GM08714 (cell line): ENCODE data around the gene LGALS1.

Experiments used
- H3K4me3 ChIP-seq: fragments of 200-500 bp; sonication (Bioruptor generic); 2 replicates; pipeline ENCODE4 v1.5.1; 2014; ENCODE audit warnings: mild to moderate bottlenecking, low read length, inconsistent platforms
- ZNF274 ChIP-seq: IDR thresholded peaks from 2 replicates; pipeline ENCODE4 v1.6.1; 2012; ENCODE audit warnings: mild to moderate bottlenecking, low read depth, low read length

LGALS1 gene

DNA sequence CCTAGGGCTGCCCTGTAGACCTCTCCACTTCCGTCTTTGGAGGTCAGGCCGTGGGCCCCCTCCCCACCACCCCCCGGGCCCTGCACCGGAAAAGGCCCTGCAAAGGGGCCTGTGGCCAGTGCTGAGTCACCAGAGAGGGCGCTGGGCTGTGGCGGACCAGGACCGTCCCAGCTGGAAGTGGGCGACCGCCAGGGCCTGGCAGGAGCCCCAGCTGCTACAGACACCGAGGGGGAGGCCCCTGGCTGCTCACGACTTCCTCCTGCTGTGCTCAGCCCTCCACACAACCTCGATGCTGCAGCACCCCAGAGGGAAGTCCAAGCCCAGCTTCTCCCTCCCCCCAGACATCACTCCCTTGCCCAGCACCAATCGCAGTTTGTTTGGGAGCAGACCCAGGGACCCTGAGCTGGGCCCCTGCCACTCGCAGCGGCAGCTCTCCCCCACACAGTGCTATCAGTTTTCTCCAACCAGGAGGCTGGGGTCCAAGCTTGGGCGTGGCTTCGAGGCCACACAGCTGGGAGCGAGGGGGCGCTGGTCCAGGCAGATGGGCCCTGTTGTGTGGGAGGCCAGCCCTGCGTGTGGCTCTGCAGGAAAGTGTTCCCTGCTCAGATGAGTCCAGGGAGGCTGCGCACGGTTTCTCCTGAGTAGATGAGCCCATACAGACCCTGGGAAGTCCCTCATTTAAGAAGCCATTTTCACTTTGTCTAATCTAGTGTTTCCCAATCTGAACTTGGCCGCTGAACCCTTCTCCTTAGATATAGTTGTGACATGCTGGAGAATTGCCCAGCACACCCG, 41.6 kb upstream of the LGALS1 start:
- no peak for TF ChIP-seq ZNF274
- H3K4me3 ChIP-seq, result no peak overlapping the region; the same call in 1 of the 2 replicates

DNA sequence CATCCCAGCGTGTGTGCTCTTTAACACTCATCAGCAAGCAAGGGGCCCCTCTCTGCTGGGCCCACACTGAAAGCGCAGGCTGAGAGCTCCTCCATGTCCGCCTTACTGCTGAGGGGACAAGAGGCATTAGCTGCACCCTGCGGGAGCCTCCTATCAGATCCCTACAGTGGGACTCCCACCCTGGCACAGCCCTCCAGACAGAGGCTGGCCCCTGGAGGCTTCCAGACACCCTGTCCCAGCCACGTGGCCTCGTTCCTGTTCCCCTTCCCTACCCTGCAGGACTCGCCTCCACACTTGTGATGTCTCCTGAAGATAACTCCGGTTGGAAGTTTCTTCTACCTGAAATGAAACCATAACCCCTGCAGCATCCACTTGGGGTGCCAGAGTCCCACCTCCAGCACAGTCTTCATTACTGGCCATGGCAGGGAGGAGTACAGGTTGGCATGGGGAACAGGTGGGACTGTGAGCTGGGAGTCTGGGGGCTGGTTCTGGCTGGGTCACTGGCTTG, 41.0 kb upstream of the LGALS1 start:
- no peak overlapping the region; the same call in 1 of the 2 replicates for H3K4me3 ChIP-seq
- TF ChIP-seq ZNF274, result no peak

DNA sequence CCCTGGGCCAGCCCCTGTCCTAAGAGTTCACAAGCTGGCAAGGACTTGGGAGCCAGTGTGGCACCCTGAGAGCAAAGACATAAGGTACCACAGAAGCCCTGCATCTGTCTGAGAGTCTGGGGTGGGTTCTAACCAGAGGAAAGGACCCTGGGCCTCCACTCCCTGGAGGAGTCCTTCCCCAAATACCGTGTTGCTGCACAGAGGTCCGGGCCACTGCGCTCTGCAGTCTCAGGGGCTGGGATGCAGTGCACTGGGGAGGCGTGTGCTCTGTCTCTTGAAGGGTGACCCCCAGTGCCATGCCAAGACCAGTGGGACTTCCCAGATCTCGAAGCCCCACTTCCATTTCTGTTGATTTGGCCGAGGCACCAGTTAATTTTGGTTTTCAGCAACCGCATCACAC, 40.3 kb upstream of the LGALS1 start:
- TF ChIP-seq ZNF274, result no peak
- no peak overlapping the region for H3K4me3 ChIP-seq

DNA sequence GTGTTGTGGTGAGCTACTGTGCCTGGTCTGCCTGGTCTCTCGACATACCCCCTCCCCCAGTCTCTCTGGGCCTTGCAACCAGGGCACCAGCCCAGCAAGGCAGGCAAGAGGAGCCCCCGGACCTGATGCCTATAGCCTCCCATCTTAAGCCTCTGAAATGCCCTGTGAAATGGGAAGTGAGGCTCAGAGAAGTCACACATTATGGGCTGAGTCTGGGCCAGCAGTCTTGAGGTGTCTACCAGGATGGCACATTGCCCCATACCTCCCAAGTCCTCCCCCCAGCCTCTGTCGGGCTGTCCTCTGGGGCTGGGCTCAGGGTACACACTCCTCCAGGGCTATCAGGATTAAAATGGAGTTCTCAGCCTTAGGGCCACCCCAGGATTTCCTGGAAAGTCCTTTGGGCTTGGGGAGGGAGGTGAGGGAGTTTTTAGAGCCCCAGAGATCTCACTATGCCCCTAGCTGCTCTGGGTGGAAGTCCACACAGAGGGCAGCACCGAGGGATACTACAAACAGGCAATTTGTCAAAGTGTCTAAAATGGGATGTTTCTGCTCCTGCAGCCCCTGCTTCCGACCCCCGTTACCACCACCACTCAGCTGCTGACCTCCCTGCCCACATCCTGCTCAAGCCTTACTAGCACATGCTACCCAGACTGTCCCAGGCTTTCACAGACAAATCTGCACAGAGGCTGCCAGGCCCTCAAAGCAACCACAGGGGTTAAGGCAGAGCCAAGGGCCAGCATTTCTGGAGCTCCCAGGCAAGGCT, 39.1 kb upstream of the LGALS1 start:
- no peak for TF ChIP-seq ZNF274
- H3K4me3 ChIP-seq, result no peak overlapping the region

DNA sequence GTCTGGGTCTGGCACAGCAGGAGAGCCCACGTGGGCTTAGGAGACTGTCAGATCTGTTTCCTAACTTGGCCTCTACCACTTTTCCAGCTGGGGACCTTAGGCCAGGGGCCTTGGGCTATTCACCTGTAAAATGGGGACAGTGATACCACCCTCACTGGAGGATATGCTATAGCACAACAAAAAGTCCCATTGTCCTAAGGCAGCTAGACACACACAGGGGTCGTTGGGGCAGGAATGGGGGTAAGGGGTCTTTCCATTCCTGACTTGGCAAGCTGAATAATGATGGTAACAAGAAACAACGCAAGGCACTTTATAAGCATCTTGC, 38.5 kb upstream of the LGALS1 start:
- TF ChIP-seq ZNF274, result no peak
- H3K4me3 ChIP-seq, result no peak overlapping the region

DNA sequence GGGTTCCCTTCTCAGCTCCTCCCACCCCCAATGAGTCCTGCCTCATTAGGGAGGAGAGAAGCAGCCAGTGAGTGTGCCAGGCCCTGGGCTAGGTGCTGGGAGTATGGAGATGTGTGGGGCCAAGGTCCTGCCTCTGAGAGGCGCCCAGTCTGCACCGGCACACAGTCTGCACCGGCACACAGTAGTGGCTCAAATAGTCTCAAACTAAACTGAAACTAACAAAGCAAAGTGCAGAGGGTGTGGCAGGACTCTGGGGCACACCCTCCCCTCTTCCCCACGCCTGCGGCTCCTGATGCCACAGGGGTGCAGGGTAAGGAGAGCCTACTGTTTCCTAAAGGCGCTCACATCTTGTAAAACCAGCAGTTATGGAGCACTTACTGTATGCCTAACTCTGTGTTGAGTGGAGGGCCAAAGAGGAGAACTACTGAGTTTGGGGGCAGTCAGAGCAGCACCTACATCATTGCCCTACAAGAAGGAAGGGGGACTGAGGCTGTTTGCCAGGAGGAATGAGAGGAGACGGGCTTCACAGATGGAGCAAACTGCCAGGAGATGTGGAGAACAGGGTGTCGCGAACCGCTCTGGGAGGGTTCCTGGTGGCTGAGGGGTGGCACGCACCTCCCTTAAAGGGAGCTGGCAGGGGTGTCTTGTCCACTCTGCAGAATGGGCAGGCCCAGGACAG, 36.9 kb upstream of the LGALS1 start:
- H3K4me3 ChIP-seq, result peak overlapping the region; percentile 78; the same call in 1 of the 2 replicates
- no peak for TF ChIP-seq ZNF274

DNA sequence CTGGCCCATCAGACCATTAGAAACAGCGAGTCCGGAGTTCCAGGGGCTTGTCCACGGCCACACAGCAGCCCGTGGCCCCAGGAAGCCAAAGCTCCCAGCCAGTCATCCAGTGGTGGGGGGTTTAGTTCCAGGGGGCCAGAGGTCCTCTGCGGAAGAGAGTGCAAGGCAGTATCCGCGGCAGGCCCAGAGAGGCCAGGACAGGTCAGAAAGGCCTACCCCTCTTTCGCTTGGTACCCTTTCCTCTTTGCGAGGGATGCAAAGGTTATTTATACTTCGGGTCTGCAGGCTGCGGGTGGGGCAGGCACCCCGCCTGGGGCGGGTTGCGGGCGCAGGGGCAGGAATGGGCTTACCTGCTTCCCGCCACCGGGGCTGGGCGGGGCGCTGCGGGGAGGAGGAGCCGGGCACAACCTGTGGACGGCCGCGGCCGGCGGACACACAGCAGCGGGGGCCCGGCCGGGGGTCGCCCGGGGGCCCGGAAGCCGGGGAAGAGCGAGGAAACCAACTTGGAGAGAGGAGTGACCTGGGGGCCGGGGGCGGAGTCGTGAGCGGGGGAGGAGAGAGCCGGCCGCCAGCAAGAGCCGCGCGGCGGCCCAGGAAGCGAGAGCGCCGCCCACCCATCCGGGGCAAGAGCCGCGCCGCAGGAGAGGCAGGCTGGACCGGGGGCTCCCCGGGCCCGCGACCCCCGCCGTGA, 36.2 kb upstream of the LGALS1 start, which contains the start of gene SH3BP1:
TSS of gene SH3BP1 (plus strand) at position 600 of the 691 bp plus-strand sequence. CDS start 119 bp downstream, outside the sequence.
- TF ChIP-seq ZNF274, result no peak

DNA sequence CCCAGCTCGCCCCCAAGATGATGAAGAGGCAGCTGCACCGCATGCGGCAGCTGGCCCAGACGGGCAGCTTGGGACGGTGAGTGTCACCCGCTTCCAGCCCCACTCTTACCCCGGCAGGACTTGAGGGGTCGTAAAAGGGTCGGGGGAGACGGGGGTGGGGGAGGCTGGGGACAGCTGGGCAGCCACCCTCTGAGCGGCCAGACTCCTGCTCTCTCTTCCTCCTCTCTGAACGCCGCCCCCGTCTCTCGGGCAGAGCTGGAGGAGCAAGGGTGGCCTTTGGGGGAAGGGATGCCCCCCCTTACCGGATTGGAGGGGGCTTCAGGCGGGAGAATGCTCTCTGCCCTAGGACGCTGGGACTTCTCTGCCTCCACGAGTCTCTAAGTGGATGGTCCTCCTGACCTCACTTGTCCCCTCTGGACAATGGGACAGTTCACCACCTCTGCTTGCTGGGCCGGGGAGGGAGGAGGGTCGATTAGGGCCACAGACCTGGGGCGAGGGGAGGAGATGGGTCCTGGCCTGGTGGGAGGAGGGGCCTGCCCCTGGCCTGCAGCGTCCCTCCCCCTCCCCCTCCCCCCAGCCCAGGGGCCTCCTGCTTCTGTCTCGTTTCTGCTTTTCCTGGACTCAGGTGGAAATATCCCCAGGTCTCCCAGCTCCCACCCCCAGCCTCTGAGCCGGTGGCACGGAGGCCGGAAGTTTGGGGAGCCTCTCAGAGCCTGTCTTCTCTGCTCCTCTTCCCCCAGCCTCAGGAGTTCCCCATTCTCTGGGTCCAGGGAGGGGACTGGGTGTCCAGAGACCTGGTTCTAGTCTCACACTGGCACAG, 35.5 kb upstream of the LGALS1 start:
- peak overlapping the region; percentile 78 for H3K4me3 ChIP-seq
- TF ChIP-seq ZNF274, result no peak

More for the DNA sequence above, 36.2 kb upstream of the LGALS1 start, which contains the start of gene SH3BP1:
- H3K4me3 ChIP-seq, result peak within 1 kb of the TSS; percentile 78

DNA sequence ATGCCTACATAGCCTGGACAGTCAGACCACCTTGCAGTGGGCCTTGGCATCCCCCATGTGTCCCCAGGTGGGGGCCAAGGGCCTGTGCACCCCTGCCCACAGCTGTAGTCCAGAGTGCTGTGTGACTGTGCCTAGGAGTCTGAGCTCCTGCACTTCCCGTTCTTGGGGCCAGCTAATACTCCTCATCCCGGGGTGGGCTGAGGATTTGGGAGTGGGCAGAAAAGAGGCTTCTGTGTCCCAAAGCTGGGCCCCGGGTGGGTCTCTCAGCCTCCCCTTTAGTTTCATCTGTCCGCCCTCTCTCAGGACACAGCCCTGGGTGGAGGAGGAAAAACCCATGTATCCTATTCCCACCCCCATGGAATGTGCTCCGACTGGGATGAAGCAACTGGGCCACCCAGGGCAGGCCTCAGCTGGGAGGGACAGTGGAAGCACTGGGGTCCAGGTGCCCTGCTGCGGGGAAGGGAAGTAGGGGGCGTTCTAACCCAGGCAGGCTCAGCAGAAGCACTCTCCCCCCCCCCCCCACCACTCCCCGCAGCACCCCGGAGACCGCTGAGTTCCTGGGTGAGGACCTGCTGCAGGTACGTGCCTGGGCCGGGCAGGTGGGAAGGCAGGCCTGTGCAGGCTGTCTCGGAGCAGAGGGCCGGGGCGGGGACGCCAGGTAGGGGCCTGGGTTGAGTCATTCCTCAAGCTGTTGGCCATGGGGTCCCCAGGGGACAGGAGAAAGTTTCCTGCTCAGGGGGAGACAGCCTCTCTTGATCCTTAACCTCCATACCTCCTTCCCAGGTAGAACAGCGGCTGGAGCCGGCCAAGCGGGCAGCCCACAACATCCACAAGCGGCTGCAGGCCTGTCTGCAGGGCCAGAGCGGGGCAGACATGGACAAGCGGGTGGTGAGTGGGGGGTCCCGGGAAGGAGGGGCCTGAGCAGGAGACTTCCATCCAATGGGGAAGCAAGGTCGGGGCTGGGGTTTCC, 34.6 kb upstream of the LGALS1 start:
- TF ChIP-seq ZNF274, result no peak
- peak overlapping the region; percentile 78 for H3K4me3 ChIP-seq

DNA sequence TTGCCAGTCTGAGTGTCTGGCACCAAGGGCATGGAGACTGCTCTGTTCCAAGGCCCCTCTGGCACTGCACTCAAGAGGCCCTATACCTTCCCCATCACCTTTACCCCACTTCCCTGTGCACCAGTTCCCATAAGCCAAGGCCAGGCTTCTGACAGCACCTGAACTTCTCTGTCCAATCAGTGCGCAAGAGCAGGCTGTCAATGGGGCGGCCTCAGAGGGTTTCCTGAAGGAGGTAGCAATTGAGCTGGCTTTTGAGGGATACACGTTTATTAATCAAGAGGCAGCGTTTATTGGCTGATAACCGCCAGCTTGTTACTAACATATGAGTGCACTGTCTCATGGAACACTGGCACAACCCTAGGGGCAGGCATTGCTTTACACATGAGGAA, 33.9 kb upstream of the LGALS1 start:
- no peak overlapping the region for H3K4me3 ChIP-seq
- no peak for TF ChIP-seq ZNF274

DNA sequence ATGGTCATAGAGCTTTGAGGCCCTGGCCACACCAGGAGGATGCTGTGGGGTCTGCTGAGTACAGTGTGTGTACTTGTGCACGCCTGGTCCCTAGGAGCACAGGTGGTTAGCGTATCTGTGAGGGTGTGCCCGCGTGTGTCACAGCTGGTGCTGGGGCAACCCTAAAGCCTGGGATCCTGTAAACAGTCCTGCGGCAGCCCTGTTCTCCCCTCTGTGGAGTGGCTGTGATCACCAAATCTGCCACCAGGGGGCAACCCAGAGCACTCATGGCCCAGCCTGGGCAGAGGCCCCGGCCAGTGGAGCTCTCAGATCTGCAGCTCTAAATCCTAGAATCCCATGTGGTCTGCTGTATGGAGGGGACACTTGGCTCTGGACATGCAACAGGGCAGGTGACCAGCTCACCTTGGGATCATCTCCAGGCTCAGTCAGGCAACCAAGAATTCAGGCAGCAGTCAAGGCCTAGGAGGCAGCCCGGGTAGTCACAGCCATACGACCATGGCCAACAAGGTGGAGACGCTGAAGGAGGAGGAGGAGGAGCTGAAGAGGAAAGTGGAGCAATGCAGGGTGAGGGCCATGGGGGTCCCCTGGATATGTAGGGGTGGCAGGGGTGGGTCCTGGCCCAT, 32.1 kb upstream of the LGALS1 start:
- H3K4me3 ChIP-seq, result no peak overlapping the region
- TF ChIP-seq ZNF274, result no peak

DNA sequence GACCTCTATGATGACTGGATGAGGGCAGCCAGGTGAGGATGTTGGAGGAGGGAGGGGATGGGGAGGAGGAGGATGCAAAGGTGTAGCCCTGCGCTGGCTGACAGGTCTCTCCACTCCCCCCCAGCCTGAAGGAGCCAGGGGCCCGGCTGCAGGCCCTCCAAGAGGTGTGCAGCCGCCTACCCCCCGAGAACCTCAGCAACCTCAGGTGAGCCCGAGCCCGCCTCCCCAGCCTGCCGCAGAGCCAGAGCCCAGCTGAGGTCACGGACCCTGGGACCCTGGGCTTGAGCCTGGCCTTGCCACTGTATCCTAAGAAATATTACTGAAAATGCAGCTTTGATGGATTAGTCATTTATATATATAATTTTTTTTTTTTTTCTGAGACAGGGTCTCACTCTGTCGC, 28.1 kb upstream of the LGALS1 start:
- H3K4me3 ChIP-seq, result no peak overlapping the region
- TF ChIP-seq ZNF274, result no peak
